GM19468 (cell line): ENCODE data around the gene SH2D2A.
A peak's percentile ranks its signal among the peaks of the same experiment; 100 is the strongest.

ENCODE experiments used
- ATAC-seq: cut with Tn5 transposase; IDR thresholded peaks from one replicate; pipeline ENCODE4 v1.9.1; 2021; ENCODE audit warnings: mild to moderate bottlenecking, moderate library complexity, moderate number of reproducible peaks; ENCODE audit not compliant: unreplicated experiment; ENCODE audit errors: extremely low read depth

Gene SH2D2A

GRCh38 chr1:156848461-156849150, 32.0 kb upstream of the SH2D2A start:
- ATAC-seq, result no peak

GRCh38 chr1:156847591-156848460, 31.2 kb upstream of the SH2D2A start:
- no peak for ATAC-seq

DNA sequence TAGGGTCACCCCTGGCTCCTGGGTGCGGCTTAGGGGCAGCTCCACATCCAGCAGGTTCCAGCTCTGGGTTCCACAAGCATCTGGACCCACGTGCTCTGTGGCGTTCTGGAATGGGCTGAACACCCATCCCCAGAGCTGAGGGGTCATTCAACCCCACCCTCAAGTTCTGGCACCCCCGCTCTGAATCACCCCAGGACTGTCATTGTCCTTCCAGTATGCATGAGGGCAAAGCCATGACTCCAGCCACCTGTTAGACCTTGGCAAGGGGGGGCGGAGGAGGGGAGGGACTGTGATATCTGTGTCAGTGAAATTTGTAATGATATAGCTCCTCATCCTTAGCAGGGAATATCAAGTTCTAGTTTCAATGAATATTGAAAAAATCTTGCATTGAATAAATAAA, 30.0 kb upstream of the SH2D2A start:
- no peak for ATAC-seq

GRCh38 chr1:156845953-156846545, 29.4 kb upstream of the SH2D2A start:
- ATAC-seq, result no peak

DNA sequence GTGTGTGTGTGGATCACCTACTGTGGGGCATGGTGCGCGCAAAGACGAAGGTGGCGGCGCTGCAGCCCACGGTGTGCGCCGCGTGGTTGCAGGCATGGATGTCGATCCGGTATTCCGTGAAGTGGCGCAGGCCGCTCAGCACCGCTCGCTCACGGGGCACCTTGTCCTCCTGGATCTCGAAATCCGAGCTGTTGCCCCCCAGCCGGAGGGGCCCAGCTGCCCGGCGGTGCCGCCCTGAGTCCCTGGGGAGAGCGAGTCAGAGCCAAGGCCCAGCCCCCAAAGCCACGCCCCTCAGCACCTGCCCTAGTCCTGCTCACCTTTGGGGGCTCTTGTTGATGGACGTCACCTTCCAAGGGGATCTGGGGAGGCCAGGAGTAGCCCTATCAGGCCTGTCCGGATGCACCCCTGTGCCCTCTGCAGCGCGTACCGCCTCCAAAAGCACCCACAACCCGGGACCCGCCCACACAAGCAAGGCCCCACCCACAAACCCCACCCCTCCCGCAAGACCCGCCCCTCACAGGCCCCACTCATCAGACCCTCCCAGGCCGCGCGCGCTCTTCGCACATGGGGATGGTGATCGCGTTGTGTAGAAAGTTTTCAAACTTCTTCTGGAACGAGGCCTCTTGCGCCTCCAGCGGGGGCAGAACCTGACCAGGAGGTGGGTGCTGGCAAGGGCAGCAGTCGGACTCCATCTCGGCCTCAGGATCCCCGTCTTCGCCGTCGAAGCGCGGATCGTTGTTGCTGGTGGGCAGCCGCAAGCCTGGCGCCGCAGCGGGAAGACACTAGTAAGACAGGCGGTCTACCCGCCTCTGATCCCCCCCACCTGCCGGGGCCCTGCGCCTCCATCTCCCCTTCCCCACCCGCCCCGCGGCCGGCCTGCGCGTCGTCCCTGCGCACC, 28.7 kb upstream of the SH2D2A start:
- no peak for ATAC-seq

DNA sequence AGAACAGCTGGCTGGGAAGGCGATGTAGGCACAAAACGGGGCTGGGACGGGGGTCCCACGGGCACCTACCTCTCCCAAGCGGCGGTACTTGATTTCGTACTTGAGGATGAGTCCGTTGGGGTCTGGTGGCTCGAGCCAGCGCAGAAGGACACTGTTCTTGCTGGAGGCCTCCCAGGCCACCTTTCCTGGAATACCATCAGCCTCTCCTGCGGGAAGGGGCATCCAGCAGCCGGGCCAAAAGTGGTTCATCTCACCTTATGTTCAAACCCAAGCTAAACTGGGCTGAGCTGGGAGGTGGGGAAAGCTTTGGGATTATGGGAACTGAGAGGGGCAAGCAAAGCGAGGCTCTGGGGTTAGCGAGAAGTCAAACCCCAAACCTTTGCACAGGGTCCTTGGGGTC, 28.0 kb upstream of the SH2D2A start:
- ATAC-seq, result no peak

DNA sequence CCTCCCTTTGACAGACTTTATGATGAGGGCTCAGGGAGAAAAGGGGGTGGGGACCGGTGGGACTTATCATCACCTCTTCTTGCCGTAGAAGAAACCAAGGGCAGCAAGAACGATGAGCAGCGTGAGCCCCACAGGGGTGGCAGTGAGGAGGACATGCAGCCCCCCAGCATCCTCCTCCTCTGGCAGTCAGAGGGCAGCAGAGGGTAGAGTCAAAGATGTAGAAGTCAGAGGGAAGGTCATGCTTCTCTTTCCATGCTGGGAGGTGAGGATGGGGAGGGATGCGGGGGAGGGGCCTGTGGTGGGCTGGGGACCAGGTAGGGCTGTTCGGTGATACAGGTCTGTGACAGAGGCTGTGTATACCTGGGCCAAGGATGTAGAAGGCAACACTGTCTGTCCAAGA, 27.5 kb upstream of the SH2D2A start:
- no peak for ATAC-seq

- no peak for ATAC-seq
These were observed 26.1 kb upstream of the SH2D2A start for GRCh38 chr1:156842618-156843300.

- ATAC-seq, result no peak
These were observed 24.7 kb upstream of the SH2D2A start for GRCh38 chr1:156841295-156841855.

DNA sequence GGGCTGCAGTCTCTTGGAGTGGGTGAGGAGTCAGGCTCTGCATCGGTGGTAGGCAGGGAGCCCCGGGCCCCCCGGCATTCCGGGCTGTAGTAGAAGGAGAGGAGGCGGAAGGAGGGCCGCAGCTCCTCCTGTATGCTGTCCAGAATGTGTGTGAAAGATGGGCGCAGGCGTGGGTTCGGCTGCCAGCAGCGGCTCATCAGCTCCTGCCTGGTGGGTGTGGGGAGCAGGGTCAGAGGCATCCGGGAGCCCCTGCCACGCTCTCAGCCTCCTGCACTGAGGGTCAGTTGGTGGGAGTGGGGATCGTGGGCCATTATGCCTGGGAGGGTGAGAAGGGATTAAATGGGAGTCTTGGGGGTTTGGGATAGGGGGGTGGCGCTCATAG, 24.2 kb upstream of the SH2D2A start:
- ATAC-seq, result no peak

DNA sequence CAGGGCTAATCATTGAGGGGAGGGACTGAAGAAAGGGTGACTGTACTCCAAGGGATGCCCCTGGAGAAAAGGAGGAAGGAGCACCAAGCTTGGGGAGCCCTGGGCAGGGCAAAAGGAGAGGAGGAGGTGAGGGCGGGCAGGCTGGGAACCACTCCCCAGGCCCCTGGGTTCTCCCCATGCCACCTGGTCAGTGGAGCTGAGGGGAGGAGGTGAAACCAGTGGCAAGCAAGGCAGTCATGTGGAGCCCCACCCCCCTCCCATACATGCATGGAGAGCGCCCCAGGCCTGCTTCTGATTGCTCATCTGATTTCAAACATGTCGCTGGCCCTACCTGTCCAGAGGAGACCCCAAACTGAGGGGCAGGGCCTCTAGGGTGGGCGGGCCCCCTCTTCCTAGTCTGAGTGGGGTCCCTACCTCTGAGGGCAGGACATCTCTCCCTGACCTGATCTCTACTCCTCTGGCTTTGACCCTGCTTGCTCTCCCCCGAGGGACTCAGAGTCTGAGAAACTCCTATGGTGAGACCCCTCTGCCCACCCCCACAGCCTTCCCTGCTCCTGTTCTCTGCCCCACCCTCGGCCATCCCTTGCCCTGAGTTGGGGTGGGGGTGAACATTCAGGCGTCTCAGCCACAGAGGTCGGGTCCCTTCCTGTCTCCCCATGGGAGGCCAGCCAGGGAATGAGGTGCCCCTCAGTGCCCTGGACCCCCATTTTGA, 23.7 kb upstream of the SH2D2A start:
- no peak for ATAC-seq

DNA sequence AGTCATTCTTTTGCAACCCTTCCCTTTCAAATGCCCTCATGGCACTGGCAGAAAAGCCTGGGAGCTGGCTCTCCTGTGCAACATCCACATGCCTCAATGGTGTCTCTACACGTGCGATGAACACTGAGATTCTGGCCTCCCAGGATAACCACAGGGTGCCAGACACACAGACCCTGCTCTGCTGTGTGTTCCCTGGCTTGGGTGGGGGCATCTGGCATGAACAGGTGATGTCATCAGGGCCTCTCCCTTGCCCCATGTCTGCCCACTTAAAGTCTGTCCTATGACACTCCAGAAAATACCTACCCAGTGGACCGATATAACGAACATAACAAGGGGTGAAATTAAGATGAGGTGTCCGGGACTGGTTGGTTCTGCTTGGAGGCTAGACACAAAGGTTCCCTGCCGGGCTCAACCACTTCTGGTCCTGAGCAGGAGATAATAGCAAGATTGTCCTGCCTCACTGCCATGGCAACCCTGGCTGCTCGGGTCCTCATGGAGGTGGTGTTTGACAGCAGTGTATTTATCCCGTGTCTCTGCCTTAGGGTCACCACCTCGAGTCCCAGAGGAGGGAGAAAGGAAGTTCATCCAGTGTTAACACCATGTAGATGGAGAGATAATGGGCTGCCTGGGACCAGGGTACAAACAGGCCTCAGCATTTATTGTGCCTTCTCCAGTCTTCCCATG, 22.9 kb upstream of the SH2D2A start:
- no peak for ATAC-seq

DNA sequence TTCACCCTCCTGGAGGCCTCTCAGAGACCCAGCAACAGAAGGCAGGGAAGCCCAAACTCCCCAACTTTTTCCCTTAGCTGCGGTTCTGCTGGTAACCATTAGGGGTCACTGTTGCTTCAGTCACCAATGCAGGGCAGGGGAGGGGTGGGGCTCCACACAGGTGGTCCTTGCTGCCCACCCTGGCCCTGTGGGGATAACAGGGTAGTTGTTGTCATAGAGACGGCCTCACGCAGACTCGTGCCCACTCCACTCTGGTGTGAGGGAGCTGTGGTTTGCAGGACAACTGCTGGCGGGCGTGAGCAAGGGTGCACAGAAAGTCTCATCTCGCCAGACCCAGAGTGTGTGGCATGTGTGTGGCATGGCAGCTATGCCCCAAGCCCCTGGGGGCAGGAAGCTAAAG, 22.3 kb upstream of the SH2D2A start:
- ATAC-seq, result no peak

DNA sequence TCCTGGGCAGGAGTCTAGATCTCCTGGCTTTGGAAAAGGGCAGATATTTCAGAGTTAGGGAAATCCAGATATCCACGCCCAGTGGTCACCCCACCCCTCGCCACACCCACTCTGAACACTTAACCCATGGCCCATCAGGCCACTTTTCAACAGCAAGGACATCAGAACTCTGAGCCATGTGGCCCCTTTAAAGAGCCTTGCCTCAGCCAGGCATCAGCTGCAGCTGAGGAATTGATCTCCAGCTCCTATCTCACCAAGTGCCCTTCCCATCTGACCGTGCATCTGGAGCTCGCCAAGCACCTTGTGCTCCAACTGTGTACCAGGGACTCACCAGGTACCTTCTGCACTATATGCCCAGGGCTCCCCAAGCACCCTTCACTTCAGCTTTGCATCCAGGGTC, 20.2 kb upstream of the SH2D2A start:
- no peak for ATAC-seq

- peak; percentile 26 for ATAC-seq
These were observed 19.5 kb upstream of the SH2D2A start for GRCh38 chr1:156836041-156836654.

GRCh38 chr1:156834322-156834721, 17.7 kb upstream of the SH2D2A start:
- no peak for ATAC-seq

DNA sequence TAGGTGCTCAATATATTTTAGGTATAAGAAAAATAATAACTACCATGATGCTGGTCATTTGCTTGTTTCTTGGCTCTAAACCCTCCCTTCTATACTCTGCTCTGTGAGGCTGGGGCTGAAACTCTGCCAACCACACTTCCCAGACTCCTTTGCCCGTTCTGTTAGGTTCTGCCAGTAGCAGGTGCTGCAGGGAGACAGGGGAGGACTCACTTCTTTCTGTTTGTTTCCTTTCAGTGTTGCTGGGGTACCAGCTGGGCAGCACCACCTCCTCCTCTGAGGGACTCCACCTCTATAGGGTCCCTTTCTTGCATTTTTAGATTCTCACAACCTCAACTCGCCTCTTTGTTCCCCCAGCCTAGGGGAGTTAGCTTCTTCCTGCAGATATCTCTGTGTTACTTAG, 17.0 kb upstream of the SH2D2A start:
- no peak for ATAC-seq

GRCh38 chr1:156832434-156832833, 15.8 kb upstream of the SH2D2A start:
- no peak for ATAC-seq
